Neural cell (in vitro differentiated cells): ENCODE results near the gene B3GALNT2. TPM values are rescaled to one million over a fixed set of nuclear protein-coding genes. Genes with fewer than 3 reads are reported as not detected.
"Not testable (repeated sequence)": the region's sequence is repeated elsewhere in the genome, so short reads cannot be mapped to it uniquely, and the experiment has no call there.

Experiments
- H2AFZ ChIP-seq: fragments of 200-600, 300-800 bp; sonication (generic), shearing (Covaris generic); 2 replicates; pipeline ENCODE4 v1.6.0; 2014; ENCODE audit warnings: low read depth, mild to moderate bottlenecking, antibody characterized with exemption, low read length, moderate library complexity
- H3F3A ChIP-seq: fragments of 200-600 bp; shearing (Covaris generic); 2 replicates; pipeline ENCODE4 v1.6.1; 2016; ENCODE audit warnings: mild to moderate bottlenecking, moderate library complexity, mixed read lengths, antibody characterized with exemption, low read length; ENCODE audit not compliant: insufficient read depth, poor library complexity, severe bottlenecking
- H3K27ac ChIP-seq: fragments of 200-600, 300-800 bp; sonication (generic), shearing (Covaris generic); 2 replicates; pipeline ENCODE4 v1.5.1; 2014; ENCODE audit warnings: mild to moderate bottlenecking, low read length, moderate library complexity
- H3K27me3 ChIP-seq: fragments of 300-800, 200-600 bp; sonication (generic), shearing (Covaris generic); 2 replicates; pipeline ENCODE4 v1.6.0; 2014; ENCODE audit warnings: mild to moderate bottlenecking, low read depth, low read length, moderate library complexity; ENCODE audit not compliant: insufficient read depth
- H3K36me3 ChIP-seq: fragments of 300-800, 200-600 bp; sonication (generic), shearing (Covaris generic); 2 replicates; pipeline ENCODE4 v1.5.1; 2014; ENCODE audit warnings: mild to moderate bottlenecking, antibody characterized with exemption, low read length, moderate library complexity; ENCODE audit not compliant: insufficient read depth
- H3K4me2 ChIP-seq: fragments of 300-800, 200-600 bp; sonication (generic), shearing (Covaris generic); 2 replicates; pipeline ENCODE4 v1.6.0; 2014; ENCODE audit warnings: mild to moderate bottlenecking, low read length
- H3K4me3 ChIP-seq: fragments of 300-800, 200-600 bp; sonication (generic), shearing (Covaris generic); 2 replicates; pipeline ENCODE4 v1.5.1; 2014; ENCODE audit warnings: mild to moderate bottlenecking, low read length, moderate library complexity
- H3K79me2 ChIP-seq: fragments of 200-600 bp; shearing (Covaris generic); replicated peaks from 2 replicates; pipeline ENCODE4 v1.6.0; 2014; ENCODE audit warnings: mild to moderate bottlenecking, low read length, moderate library complexity; ENCODE audit not compliant: insufficient read depth
- H3K9ac ChIP-seq: fragments of 300-800, 200-600 bp; sonication (generic), shearing (Covaris generic); 2 replicates; pipeline ENCODE4 v1.6.1; 2016; ENCODE audit warnings: mild to moderate bottlenecking, low read length, mixed read lengths
- H3K9me2 ChIP-seq: fragments of 200-600 bp; shearing (Covaris generic); 2 replicates; pipeline ENCODE4 v1.6.1; 2016; ENCODE audit warnings: mild to moderate bottlenecking, low read length, mixed read lengths; ENCODE audit not compliant: insufficient read depth
- H3K9me3 ChIP-seq: fragments of 200-600, 300-800 bp; sonication (generic), shearing (Covaris generic); 2 replicates; pipeline ENCODE4 v1.6.1; 2016; ENCODE audit warnings: mild to moderate bottlenecking, mixed run types, low read length, moderate library complexity, mixed read lengths
- H4K20me1 ChIP-seq: fragments of 200-600 bp; shearing (Covaris generic); 2 replicates; pipeline ENCODE4 v1.6.1; 2016; ENCODE audit warnings: mild to moderate bottlenecking, mixed run types; ENCODE audit not compliant: insufficient read depth
- EP300 ChIP-seq: fragments of 450-650 bp; conservative IDR thresholded peaks from 2 replicates; pipeline ENCODE4 v1.6.1; 2014; ENCODE audit warnings: antibody characterized with exemption, mild to moderate bottlenecking, moderate library complexity; ENCODE audit not compliant: poor library complexity, severe bottlenecking
- EZH2 ChIP-seq: fragments of 200-600, 300-800 bp; shearing (Covaris generic), sonication (generic); IDR thresholded peaks from 2 replicates; pipeline ENCODE4 v1.6.1; 2014; ENCODE audit warnings: antibody characterized with exemption, low read length, borderline replicate concordance, mild to moderate bottlenecking; ENCODE audit not compliant: insufficient read depth, poor library complexity, severe bottlenecking
- MXI1 ChIP-seq: fragments of 450-650 bp; conservative IDR thresholded peaks from 2 replicates; pipeline ENCODE4 v1.6.1; 2014; ENCODE audit warnings: antibody characterized with exemption, mild to moderate bottlenecking; ENCODE audit not compliant: poor library complexity, severe bottlenecking
- POLR2AphosphoS5 ChIP-seq: IDR thresholded peaks from 2 replicates; pipeline ENCODE4 v1.6.1; 2012
- RAD21 ChIP-seq: fragments of 450-650 bp; conservative IDR thresholded peaks from 2 replicates; pipeline ENCODE4 v1.6.1; 2014; ENCODE audit warnings: antibody characterized with exemption, mild to moderate bottlenecking, moderate library complexity
- SMC3 ChIP-seq: fragments of 450-650 bp; conservative IDR thresholded peaks from 2 replicates; pipeline ENCODE4 v1.6.1; 2014; ENCODE audit warnings: antibody characterized with exemption, mild to moderate bottlenecking, moderate library complexity; ENCODE audit not compliant: poor library complexity
- TAF1 ChIP-seq: IDR thresholded peaks from 2 replicates; pipeline ENCODE4 v1.6.1; 2012; ENCODE audit warnings: low read depth
- polyA plus RNA-seq: library from polyadenylated mRNA; depleted of rRNA; stranded (reverse); fragments of >200 nt; gene quantifications from 2 replicates; pipeline ENCODE4 v1.2.3, GENCODE V29; 2014
- TF ChIP-seq, protein P1 (sequence below): fragments of 450-650 bp; IDR thresholded peaks from 2 replicates; pipeline ENCODE4 v1.5.1; 2014; ENCODE audit warnings: antibody characterized with exemption, mild to moderate bottlenecking, moderate library complexity; ENCODE audit not compliant: poor library complexity, severe bottlenecking
- TF ChIP-seq, protein P2 (sequence below): IDR thresholded peaks from 2 replicates; pipeline ENCODE4 v1.6.1; 2012; ENCODE audit warnings: borderline replicate concordance

Gene B3GALNT2
- polyA plus RNA-seq, 1 donor from 2014 or later = 29.0 TPM

DNA sequence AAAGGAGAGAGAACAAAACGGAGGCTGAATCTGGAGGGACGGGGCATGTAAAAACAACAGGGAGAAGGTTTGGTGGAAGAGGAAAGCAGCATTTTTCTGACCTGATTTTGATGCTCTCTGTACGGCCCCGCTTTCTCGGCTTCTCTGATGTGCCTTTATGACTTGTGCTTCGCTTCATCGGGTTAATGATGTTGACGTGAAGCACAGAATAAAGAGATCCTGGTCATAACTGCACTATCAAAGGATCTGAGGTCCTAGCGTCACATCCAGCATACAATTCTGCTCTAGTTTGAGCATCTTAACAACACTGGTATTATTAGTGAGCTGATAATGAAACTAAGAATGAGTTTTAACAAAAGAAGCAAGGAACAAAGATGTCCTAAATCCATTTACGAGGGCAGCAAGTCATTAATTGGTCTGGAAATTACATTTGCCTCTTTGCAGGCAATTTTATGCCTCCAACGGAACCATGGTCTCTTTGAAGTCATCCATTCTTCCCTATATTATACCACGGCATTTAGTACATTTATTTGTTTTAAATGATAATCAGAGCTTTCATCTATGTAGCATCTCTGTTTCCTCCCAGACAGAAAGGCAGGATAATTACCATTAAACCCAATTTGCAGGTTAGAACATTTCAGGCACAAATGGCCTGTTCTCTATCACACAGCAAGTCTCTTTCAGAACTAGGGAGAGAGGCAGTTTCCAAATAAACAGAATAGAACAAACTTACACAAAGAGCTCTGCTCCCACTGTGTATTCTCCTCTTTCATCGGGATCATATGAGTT, 45.3 kb upstream of the B3GALNT2 start (continued):
- no peak for TF ChIP-seq EP300

- H3K27ac ChIP-seq, H3K4me3 ChIP-seq, H3K27me3 ChIP-seq, H3K9me2 ChIP-seq, H3K36me3 ChIP-seq, H2AFZ ChIP-seq, H4K20me1 ChIP-seq, H3F3A ChIP-seq, H3K4me2 ChIP-seq, H3K79me2 ChIP-seq, H3K9me3 ChIP-seq, H3K9ac ChIP-seq: not testable (repeated sequence)
Observed at GRCh38 chr1:235546369-235547155, 42.3 kb upstream of the B3GALNT2 start.

DNA sequence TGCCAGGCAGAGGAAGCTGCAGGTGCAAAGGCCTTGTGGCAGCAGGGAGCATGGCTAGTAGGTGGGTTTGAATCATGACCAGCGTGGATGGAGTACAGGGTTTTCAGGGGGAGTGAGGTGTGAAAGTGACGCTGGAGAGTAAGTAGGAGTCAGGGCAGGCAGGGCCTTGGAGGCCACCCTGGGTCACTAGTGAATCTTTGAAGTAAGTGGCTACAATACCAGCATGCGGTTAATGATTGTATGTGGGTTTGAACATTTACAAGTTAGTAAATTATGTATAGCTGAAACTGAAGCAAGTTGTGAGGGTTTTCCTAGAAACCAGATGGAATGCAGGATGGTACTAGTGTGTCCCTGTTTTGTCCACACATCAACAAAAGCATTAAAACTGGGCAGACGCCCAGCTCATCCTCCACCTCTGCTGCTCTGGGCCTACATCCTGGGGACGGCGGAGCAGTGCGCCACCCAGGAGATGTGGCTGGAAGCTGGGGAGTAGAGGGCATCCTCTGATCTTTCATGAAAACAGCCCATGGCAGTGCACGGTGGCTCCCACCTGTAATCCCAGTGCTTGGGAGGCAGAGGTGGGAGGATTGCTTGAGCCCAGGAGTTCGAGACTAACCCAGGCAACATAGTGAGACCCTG, 41.2 kb upstream of the B3GALNT2 start:
- no peaks in the 10 kb centered on the region for H3K9me3 ChIP-seq
- no peaks in the 10 kb centered on the region for H3K9me2 ChIP-seq
- no peaks in the 10 kb centered on the region for H3K79me2 ChIP-seq
- H3K9ac ChIP-seq = no peak overlapping the region
- no peak overlapping the region for H2AFZ ChIP-seq
- H3K4me3 ChIP-seq = no peak overlapping the region
- no peak overlapping the region for H3K27ac ChIP-seq
- no peak overlapping the region for H3K4me2 ChIP-seq
- H4K20me1 ChIP-seq = no peaks in the 10 kb centered on the region
- H3F3A ChIP-seq = no peaks in the 10 kb centered on the region
- no peaks in the 10 kb centered on the region for H3K36me3 ChIP-seq
- no peak for TF ChIP-seq EP300
- no peak for TF ChIP-seq EZH2
- TF ChIP-seq POLR2AphosphoS5 = no peak
- no peak for TF ChIP-seq TAF1
- no peak for TF ChIP-seq RAD21
- TF ChIP-seq, protein P1, sequence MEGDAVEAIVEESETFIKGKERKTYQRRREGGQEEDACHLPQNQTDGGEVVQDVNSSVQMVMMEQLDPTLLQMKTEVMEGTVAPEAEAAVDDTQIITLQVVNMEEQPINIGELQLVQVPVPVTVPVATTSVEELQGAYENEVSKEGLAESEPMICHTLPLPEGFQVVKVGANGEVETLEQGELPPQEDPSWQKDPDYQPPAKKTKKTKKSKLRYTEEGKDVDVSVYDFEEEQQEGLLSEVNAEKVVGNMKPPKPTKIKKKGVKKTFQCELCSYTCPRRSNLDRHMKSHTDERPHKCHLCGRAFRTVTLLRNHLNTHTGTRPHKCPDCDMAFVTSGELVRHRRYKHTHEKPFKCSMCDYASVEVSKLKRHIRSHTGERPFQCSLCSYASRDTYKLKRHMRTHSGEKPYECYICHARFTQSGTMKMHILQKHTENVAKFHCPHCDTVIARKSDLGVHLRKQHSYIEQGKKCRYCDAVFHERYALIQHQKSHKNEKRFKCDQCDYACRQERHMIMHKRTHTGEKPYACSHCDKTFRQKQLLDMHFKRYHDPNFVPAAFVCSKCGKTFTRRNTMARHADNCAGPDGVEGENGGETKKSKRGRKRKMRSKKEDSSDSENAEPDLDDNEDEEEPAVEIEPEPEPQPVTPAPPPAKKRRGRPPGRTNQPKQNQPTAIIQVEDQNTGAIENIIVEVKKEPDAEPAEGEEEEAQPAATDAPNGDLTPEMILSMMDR = no peak
- no peak for TF ChIP-seq SMC3
- TF ChIP-seq, protein P2, sequence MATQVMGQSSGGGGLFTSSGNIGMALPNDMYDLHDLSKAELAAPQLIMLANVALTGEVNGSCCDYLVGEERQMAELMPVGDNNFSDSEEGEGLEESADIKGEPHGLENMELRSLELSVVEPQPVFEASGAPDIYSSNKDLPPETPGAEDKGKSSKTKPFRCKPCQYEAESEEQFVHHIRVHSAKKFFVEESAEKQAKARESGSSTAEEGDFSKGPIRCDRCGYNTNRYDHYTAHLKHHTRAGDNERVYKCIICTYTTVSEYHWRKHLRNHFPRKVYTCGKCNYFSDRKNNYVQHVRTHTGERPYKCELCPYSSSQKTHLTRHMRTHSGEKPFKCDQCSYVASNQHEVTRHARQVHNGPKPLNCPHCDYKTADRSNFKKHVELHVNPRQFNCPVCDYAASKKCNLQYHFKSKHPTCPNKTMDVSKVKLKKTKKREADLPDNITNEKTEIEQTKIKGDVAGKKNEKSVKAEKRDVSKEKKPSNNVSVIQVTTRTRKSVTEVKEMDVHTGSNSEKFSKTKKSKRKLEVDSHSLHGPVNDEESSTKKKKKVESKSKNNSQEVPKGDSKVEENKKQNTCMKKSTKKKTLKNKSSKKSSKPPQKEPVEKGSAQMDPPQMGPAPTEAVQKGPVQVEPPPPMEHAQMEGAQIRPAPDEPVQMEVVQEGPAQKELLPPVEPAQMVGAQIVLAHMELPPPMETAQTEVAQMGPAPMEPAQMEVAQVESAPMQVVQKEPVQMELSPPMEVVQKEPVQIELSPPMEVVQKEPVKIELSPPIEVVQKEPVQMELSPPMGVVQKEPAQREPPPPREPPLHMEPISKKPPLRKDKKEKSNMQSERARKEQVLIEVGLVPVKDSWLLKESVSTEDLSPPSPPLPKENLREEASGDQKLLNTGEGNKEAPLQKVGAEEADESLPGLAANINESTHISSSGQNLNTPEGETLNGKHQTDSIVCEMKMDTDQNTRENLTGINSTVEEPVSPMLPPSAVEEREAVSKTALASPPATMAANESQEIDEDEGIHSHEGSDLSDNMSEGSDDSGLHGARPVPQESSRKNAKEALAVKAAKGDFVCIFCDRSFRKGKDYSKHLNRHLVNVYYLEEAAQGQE = no peak
- no peak for TF ChIP-seq MXI1
- no peaks in the 10 kb centered on the region for H3K27me3 ChIP-seq

- H3K9ac ChIP-seq, H3K27me3 ChIP-seq, H3K4me2 ChIP-seq, H3K79me2 ChIP-seq, H3K4me3 ChIP-seq, H2AFZ ChIP-seq, H3K36me3 ChIP-seq, H3F3A ChIP-seq, H3K27ac ChIP-seq, H3K9me2 ChIP-seq, H3K9me3 ChIP-seq, H4K20me1 ChIP-seq: not testable (repeated sequence)
Observed at GRCh38 chr1:235542845-235543244, 38.6 kb upstream of the B3GALNT2 start.
